ENCODE data around the gene FAF1.

GRCh38 chr1:50702395-50702794 is 257.7 kb downstream of the FAF1 start:
- TF ChIP-seq CTCF (IDR thresholded peaks at IDR 0.05), result no peak
- no peak for TF ChIP-seq POLR2AphosphoS5 (IDR thresholded peaks at IDR 0.05)
- TF ChIP-seq POLR2A (IDR thresholded peaks at IDR 0.05; ENCODE audit: low read depth), result no peak
- TF ChIP-seq EP300 (IDR thresholded peaks at IDR 0.05), result no peak

Measured in esophagus muscularis mucosa (tissue), 4 donors.